ENCODE results near the gene CHRNA1.

GRCh38 chr2:174789001-174789400 is 24.7 kb upstream of the CHRNA1 start:
- no peak for TF ChIP-seq CTCF (IDR thresholded peaks at IDR 0.05 in 2 of 3, conservative IDR thresholded peaks at IDR 0.05 in 1 of 3; ENCODE audit: insufficient read depth in 2 of 3, low read depth in 1 of 3, low read length in 3 of 3)
- no peak for TF ChIP-seq NCOR1 (IDR thresholded peaks at IDR 0.05)
- TF ChIP-seq SIX5 (IDR thresholded peaks at IDR 0.05; ENCODE audit: borderline replicate concordance in 1 of 2, insufficient read depth in 1 of 2, low read depth in 1 of 2, low read length in 2 of 2) = no peak
- no peak for TF ChIP-seq BRF2 (IDR thresholded peaks at IDR 0.05; ENCODE audit: borderline replicate concordance, insufficient read depth, insufficient read length)
- TF ChIP-seq TARDBP (IDR thresholded peaks at IDR 0.05) = no peak
- no peak for TF ChIP-seq HMG20A (CRISPR knock-in tag; conservative IDR thresholded peaks at IDR 0.05)

Data from K562 (cell line).